Loucy (cell line): Measurements from ENCODE around the gene NPC1L1.

ENCODE experiments used
- H2AFZ ChIP-seq: fragments of 200-600 bp; sonication (generic); 2 replicates; pipeline ENCODE4 v1.6.0; 2016; ENCODE audit warnings: antibody characterized with exemption, mild to moderate bottlenecking, low read length, moderate library complexity
- H3F3A ChIP-seq: fragments of 200-600 bp; 2 replicates; pipeline ENCODE4 v1.6.0; 2016; ENCODE audit warnings: antibody characterized with exemption, low read depth, mild to moderate bottlenecking
- H3K27me3 ChIP-seq: fragments of 200-600 bp; sonication (generic); 2 replicates; pipeline ENCODE4 v1.6.1; 2014; ENCODE audit warnings: low read length, mild to moderate bottlenecking; ENCODE audit not compliant: insufficient read depth, poor library complexity, severe bottlenecking
- H3K36me3 ChIP-seq: fragments of 200-600 bp; sonication (generic); 2 replicates; pipeline ENCODE4 v1.6.1; 2016; ENCODE audit warnings: low read length; ENCODE audit not compliant: insufficient read depth
- H3K4me1 ChIP-seq: fragments of 200-600 bp; sonication (generic); 2 replicates; pipeline ENCODE4 v1.5.1; 2014; ENCODE audit warnings: low read length, mild to moderate bottlenecking; ENCODE audit not compliant: insufficient read depth, poor library complexity, severe bottlenecking
- H3K4me2 ChIP-seq: fragments of 200-600 bp; sonication (generic); 2 replicates; pipeline ENCODE4 v1.6.0; 2014; ENCODE audit warnings: antibody characterized with exemption, low read length, low read depth, mild to moderate bottlenecking; ENCODE audit not compliant: poor library complexity, severe bottlenecking
- H3K4me3 ChIP-seq: fragments of 200-600 bp; sonication (generic); 2 replicates; pipeline ENCODE4 v1.5.1; 2014; ENCODE audit warnings: low read length, mild to moderate bottlenecking, mixed read lengths; ENCODE audit not compliant: poor library complexity, severe bottlenecking
- H3K79me2 ChIP-seq: fragments of 200-600 bp; sonication (generic); 2 replicates; pipeline ENCODE4 v1.6.1; 2014; ENCODE audit warnings: low read length; ENCODE audit not compliant: insufficient read depth
- H3K9ac ChIP-seq: fragments of 200-600 bp; sonication (generic); 2 replicates; pipeline ENCODE4 v1.6.0; 2014; ENCODE audit warnings: mild to moderate bottlenecking, low read depth, low read length, moderate library complexity; ENCODE audit not compliant: poor library complexity, severe bottlenecking
- H3K9me2 ChIP-seq: fragments of 200-600 bp; sonication (generic); replicated peaks from 2 replicates; pipeline ENCODE4 v1.6.1; 2016; ENCODE audit warnings: low read depth, low read length, mixed read lengths
- H3K9me3 ChIP-seq: fragments of 200-600 bp; sonication (generic); 2 replicates; pipeline ENCODE4 v1.6.1; 2014; ENCODE audit warnings: mild to moderate bottlenecking, antibody characterized with exemption, low read length, low read depth; ENCODE audit not compliant: insufficient read depth
- H4K20me1 ChIP-seq: fragments of 200-600 bp; sonication (generic); 2 replicates; pipeline ENCODE4 v1.6.0; 2014; ENCODE audit warnings: antibody characterized with exemption, low read length, mild to moderate bottlenecking; ENCODE audit not compliant: insufficient read depth, poor library complexity, severe bottlenecking
- EZH2phosphoT487 ChIP-seq: fragments of 200-600 bp; IDR thresholded peaks from 2 replicates; pipeline ENCODE4 v1.6.1; 2018; ENCODE audit warnings: antibody characterized with exemption, mild to moderate bottlenecking, moderate library complexity, borderline replicate concordance
- TF ChIP-seq, protein P1 (sequence below): fragments of 200-600 bp; sonication (generic); conservative IDR thresholded peaks from 2 replicates; pipeline ENCODE4 v1.5.1; 2014; ENCODE audit warnings: mild to moderate bottlenecking, antibody characterized with exemption, low read length

Gene NPC1L1

DNA sequence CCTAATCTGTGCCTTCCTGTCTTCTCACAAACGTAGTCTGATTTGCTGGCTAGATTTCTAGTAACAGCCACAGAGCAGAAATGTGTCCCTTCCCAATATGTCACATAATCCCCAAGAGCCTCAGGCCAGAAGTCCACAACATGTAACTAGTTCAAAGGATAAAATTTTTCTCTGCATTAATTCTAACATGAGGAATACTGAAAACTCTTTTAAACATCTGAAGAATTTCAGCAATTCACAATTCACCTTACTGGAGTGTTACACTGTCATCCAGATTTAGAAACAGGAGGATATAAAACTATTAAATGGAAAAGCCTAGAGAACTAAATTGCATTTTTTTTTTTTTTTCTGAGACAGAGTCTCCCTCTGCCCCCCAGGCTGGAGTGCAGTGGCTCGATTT is 35.1 kb upstream of the NPC1L1 start:
- Histone ChIP-seq H3K27me3 (no peaks in the 10 kb centered on the region), H3K9me2 (no peaks in the 10 kb centered on the region), H3K9ac (no peak overlapping the region), H3K36me3 (peaks cover 25% of the 10 kb centered on the region; the same call in 1 of the 2 replicates), H3K4me2 (no peak overlapping the region), H3K79me2 (peaks cover 63% of the 10 kb centered on the region), H2AFZ (no peak overlapping the region), H3K4me3 (no peak overlapping the region), H3F3A (no peaks in the 10 kb centered on the region), H3K9me3 (no peaks in the 10 kb centered on the region), H3K4me1 (peaks cover 32% of the 10 kb centered on the region), H4K20me1 (peaks cover 25% of the 10 kb centered on the region)
- TF ChIP-seq, protein P1, sequence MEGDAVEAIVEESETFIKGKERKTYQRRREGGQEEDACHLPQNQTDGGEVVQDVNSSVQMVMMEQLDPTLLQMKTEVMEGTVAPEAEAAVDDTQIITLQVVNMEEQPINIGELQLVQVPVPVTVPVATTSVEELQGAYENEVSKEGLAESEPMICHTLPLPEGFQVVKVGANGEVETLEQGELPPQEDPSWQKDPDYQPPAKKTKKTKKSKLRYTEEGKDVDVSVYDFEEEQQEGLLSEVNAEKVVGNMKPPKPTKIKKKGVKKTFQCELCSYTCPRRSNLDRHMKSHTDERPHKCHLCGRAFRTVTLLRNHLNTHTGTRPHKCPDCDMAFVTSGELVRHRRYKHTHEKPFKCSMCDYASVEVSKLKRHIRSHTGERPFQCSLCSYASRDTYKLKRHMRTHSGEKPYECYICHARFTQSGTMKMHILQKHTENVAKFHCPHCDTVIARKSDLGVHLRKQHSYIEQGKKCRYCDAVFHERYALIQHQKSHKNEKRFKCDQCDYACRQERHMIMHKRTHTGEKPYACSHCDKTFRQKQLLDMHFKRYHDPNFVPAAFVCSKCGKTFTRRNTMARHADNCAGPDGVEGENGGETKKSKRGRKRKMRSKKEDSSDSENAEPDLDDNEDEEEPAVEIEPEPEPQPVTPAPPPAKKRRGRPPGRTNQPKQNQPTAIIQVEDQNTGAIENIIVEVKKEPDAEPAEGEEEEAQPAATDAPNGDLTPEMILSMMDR, result no peak

GRCh38 chr7:44575054-44575453 is 33.9 kb upstream of the NPC1L1 start:
- H3K36me3 ChIP-seq, result peaks cover 35% of the 10 kb centered on the region; the same call in 1 of the 2 replicates
- H3K27me3 ChIP-seq, result no peaks in the 10 kb centered on the region
- H2AFZ ChIP-seq, result no peak overlapping the region
- no peak for TF ChIP-seq EZH2phosphoT487
- TF ChIP-seq, protein P1, result no peak
- no peaks in the 10 kb centered on the region for H3K9me3 ChIP-seq
- peaks cover 59% of the 10 kb centered on the region for H3K79me2 ChIP-seq
- peaks cover 26% of the 10 kb centered on the region for H3K4me1 ChIP-seq
- peak overlapping the region; percentile 93 for H3K4me3 ChIP-seq
- peak overlapping the region; percentile 6 for H3K9ac ChIP-seq
- peak overlapping the region; percentile 91 for H3K4me2 ChIP-seq
- H3F3A ChIP-seq, result no peaks in the 10 kb centered on the region
- H3K9me2 ChIP-seq, result no peaks in the 10 kb centered on the region
- H4K20me1 ChIP-seq, result peaks cover 25% of the 10 kb centered on the region

- no peaks in the 10 kb centered on the region for H3K9me3 ChIP-seq
- TF ChIP-seq, protein P1, result no peak
- no peak for TF ChIP-seq EZH2phosphoT487
- no peaks in the 10 kb centered on the region for H3K27me3 ChIP-seq
- H3K4me2 ChIP-seq, result peak overlapping the region; percentile 91
- H3K4me1 ChIP-seq, result peaks cover 19% of the 10 kb centered on the region
- H3K79me2 ChIP-seq, result peaks cover 53% of the 10 kb centered on the region
- H3K4me3 ChIP-seq, result peak overlapping the region; percentile 93
- H3K9me2 ChIP-seq, result no peaks in the 10 kb centered on the region
- no peaks in the 10 kb centered on the region for H3F3A ChIP-seq
- H2AFZ ChIP-seq, result peak overlapping the region; percentile 72
- peaks cover 22% of the 10 kb centered on the region for H4K20me1 ChIP-seq
- peaks cover 39% of the 10 kb centered on the region; the same call in 1 of the 2 replicates for H3K36me3 ChIP-seq
- peak overlapping the region; percentile 94 for H3K9ac ChIP-seq
Observed at GRCh38 chr7:44574287-44574872, 33.2 kb upstream of the NPC1L1 start.
